HEK293 (cell line): ENCODE results near the gene TRAF7.

ENCODE experiments used
- ATF2 ChIP-seq: fragments of 450-650 bp; formaldehyde crosslinking; IDR thresholded peaks from 2 replicates; pipeline ENCODE4 v1.5.1; 2016; ENCODE audit warnings: missing biosample characterization, missing genetic modification characterization, low read depth
- BCL11A ChIP-seq: fragments of 450-650 bp; formaldehyde crosslinking; IDR thresholded peaks from 2 replicates; pipeline ENCODE4 v1.5.1; 2016; ENCODE audit warnings: low read depth, missing biosample characterization, missing genetic modification characterization
- GLI2 ChIP-seq: fragments of 450-650 bp; formaldehyde crosslinking; IDR thresholded peaks from 2 replicates; pipeline ENCODE4; 2017; ENCODE audit warnings: missing biosample characterization, missing genetic modification characterization, low read depth, borderline replicate concordance
- KLF1 ChIP-seq: fragments of 450-650 bp; formaldehyde crosslinking; IDR thresholded peaks from 2 replicates; pipeline ENCODE4 v1.5.1; 2016; ENCODE audit warnings: missing biosample characterization, missing genetic modification characterization
- KLF9 ChIP-seq: fragments of 450-650 bp; formaldehyde crosslinking; IDR thresholded peaks from 2 replicates; pipeline ENCODE4 v1.5.1; 2016; ENCODE audit warnings: missing biosample characterization, missing genetic modification characterization, low read depth
- MYNN ChIP-seq: fragments of 450-650 bp; formaldehyde crosslinking; IDR thresholded peaks from 2 replicates; pipeline ENCODE4 v1.5.1; 2016; ENCODE audit warnings: missing biosample characterization, missing genetic modification characterization, borderline replicate concordance
- OSR2 ChIP-seq: fragments of 450-650 bp; formaldehyde crosslinking; IDR thresholded peaks from 2 replicates; pipeline ENCODE4 v1.5.1; 2016; ENCODE audit warnings: missing biosample characterization, missing genetic modification characterization
- TCF7L2 ChIP-seq: IDR thresholded peaks from 2 replicates; pipeline ENCODE4 v1.6.1; 2011; ENCODE audit warnings: low read depth, mild to moderate bottlenecking, inconsistent platforms, low read length, moderate library complexity, borderline replicate concordance
- TSHZ1 ChIP-seq: fragments of 450-650 bp; formaldehyde crosslinking; IDR thresholded peaks from 2 replicates; pipeline ENCODE4 v1.5.1; 2016; ENCODE audit warnings: missing biosample characterization, missing genetic modification characterization, borderline replicate concordance
- ZBTB1 ChIP-seq: fragments of 450-650 bp; formaldehyde crosslinking; IDR thresholded peaks from 2 replicates; pipeline ENCODE4 v1.5.1; 2016; ENCODE audit warnings: missing biosample characterization, missing genetic modification characterization
- ZBTB49 ChIP-seq: fragments of 450-650 bp; formaldehyde crosslinking; IDR thresholded peaks from 2 replicates; pipeline ENCODE4 v1.5.1; 2016; ENCODE audit warnings: missing biosample characterization, missing genetic modification characterization, low read depth
- ZNF175 ChIP-seq: fragments of 450-650 bp; formaldehyde crosslinking; IDR thresholded peaks from 2 replicates; pipeline ENCODE4 v1.5.1; 2016; ENCODE audit warnings: missing biosample characterization, missing genetic modification characterization
- ZNF221 ChIP-seq: fragments of 450-650 bp; formaldehyde crosslinking; IDR thresholded peaks from 2 replicates; pipeline ENCODE4 v1.5.1; 2017; ENCODE audit warnings: missing biosample characterization, missing genetic modification characterization, borderline replicate concordance
- ZNF292 ChIP-seq: fragments of 450-650 bp; formaldehyde crosslinking; IDR thresholded peaks from 2 replicates; pipeline ENCODE4 v1.5.1; 2016; ENCODE audit warnings: low read depth, missing biosample characterization, missing genetic modification characterization, borderline replicate concordance
- ZNF398 ChIP-seq: fragments of 450-650 bp; formaldehyde crosslinking; IDR thresholded peaks from 2 replicates; pipeline ENCODE4 v1.5.1; 2017; ENCODE audit warnings: missing biosample characterization, missing genetic modification characterization
- ZNF514 ChIP-seq: fragments of 450-650 bp; formaldehyde crosslinking; IDR thresholded peaks from 2 replicates; pipeline ENCODE4 v1.5.1; 2016; ENCODE audit warnings: missing biosample characterization, missing genetic modification characterization
- ZNF521 ChIP-seq: fragments of 450-650 bp; formaldehyde crosslinking; IDR thresholded peaks from 2 replicates; pipeline ENCODE4 v1.5.1; 2017; ENCODE audit warnings: missing biosample characterization, mild to moderate bottlenecking, missing genetic modification characterization
- ZNF639 ChIP-seq: fragments of 450-650 bp; formaldehyde crosslinking; IDR thresholded peaks from 2 replicates; pipeline ENCODE4 v1.5.1; 2016; ENCODE audit warnings: missing biosample characterization, missing genetic modification characterization
- ZNF645 ChIP-seq: fragments of 450-650 bp; formaldehyde crosslinking; IDR thresholded peaks from 2 replicates; pipeline ENCODE4; 2016; ENCODE audit warnings: missing biosample characterization, missing genetic modification characterization
- ZNF658 ChIP-seq: fragments of 450-650 bp; formaldehyde crosslinking; IDR thresholded peaks from 2 replicates; pipeline ENCODE4; 2016; ENCODE audit warnings: missing biosample characterization, missing genetic modification characterization
- ZNF660 ChIP-seq: fragments of 450-650 bp; IDR thresholded peaks from 2 replicates; pipeline ENCODE4 v1.5.1; 2018; ENCODE audit warnings: missing biosample characterization, mild to moderate bottlenecking, missing genetic modification characterization
- ZNF704 ChIP-seq: fragments of 450-650 bp; formaldehyde crosslinking; IDR thresholded peaks from 2 replicates; pipeline ENCODE4 v1.5.1; 2016; ENCODE audit warnings: missing biosample characterization, missing genetic modification characterization
- ZSCAN18 ChIP-seq: fragments of 450-650 bp; formaldehyde crosslinking; IDR thresholded peaks from 2 replicates; pipeline ENCODE4 v1.5.1; 2016; ENCODE audit warnings: missing biosample characterization, missing genetic modification characterization

The TRAF7 gene

GRCh38 chr16:2205104-2205966 is 49.8 kb downstream of the TRAF7 start, which contains the start of gene MLST8 (continued):
- no peak for TF ChIP-seq ZNF704 (tag by site-specific recombination)
- TF ChIP-seq TSHZ1 (tag by site-specific recombination) = no peak
- no peak for TF ChIP-seq ZBTB49 (tag by site-specific recombination)
- TF ChIP-seq ZNF658 (tag by site-specific recombination) = no peak
- TF ChIP-seq ZSCAN18 (tag by site-specific recombination) = no peak
- TF ChIP-seq ZNF521 = no peak
- no peak for TF ChIP-seq ATF2 (tag by site-specific recombination)
- TF ChIP-seq GLI2 (tag by site-specific recombination) = no peak
- TF ChIP-seq ZBTB1 (tag by site-specific recombination) = 0 out of 2 replicates have a peak, but pooled peaks have one; percentile 57
- no peak for TF ChIP-seq ZNF175 (tag by site-specific recombination)
- TF ChIP-seq ZNF645 = no peak
- no peak for TF ChIP-seq ZNF292 (tag by site-specific recombination)
- no peak for TF ChIP-seq ZNF514
- TF ChIP-seq ZNF660 (tag by site-specific recombination) = peak; percentile 78; the same call in 1 of the 2 replicates
- peak; percentile 61 for TF ChIP-seq ZNF639 (tag by site-specific recombination)
- no peak for TF ChIP-seq KLF9 (tag by site-specific recombination)
- peak; percentile 76; the same call in 1 of the 2 replicates for TF ChIP-seq ZNF398
- TF ChIP-seq MYNN = no peak; the same call in 1 of the 2 replicates
- TF ChIP-seq OSR2 = peak; percentile 12; the same call in 1 of the 2 replicates
- TF ChIP-seq TCF7L2 = no peak
- no peak for TF ChIP-seq ZNF221 (tag by site-specific recombination)
- TF ChIP-seq BCL11A = no peak
- peak; percentile 42; the same call in 1 of the 2 replicates for TF ChIP-seq KLF1 (tag by site-specific recombination)
